Uterus (tissue), 2 donors: ENCODE results near the gene SLC25A29.

ENCODE experiments used
- CTCF ChIP-seq, 4 experiments: fragments of 200-600 bp in 2 of 4; fragments of 450-650 bp in 2 of 4; sonication (generic) in 2 of 4; IDR thresholded peaks; one replicate each; pipeline ENCODE4 v1.5.1; 2016 to 2019; ENCODE audit warnings: antibody characterized with exemption in 4 of 4, mild to moderate bottlenecking in 2 of 4, moderate library complexity in 1 of 4
- POLR2A ChIP-seq, 2 donors: fragments of 450-650 bp; IDR thresholded peaks; one replicate each; pipeline ENCODE4 v1.6.1; 2016; ENCODE audit warnings: antibody characterized with exemption in 2 of 2, mild to moderate bottlenecking in 1 of 2, moderate library complexity in 1 of 2

- no peak for TF ChIP-seq CTCF (IDR thresholded peaks at IDR 0.05)
- no peak for TF ChIP-seq POLR2A (IDR thresholded peaks at IDR 0.05)
These were observed 42.0 kb upstream of the SLC25A29 start for GRCh38 chr14:100348253-100348729.
